Measurements from ENCODE around the gene ODAD3. TPM values are rescaled to one million over a fixed set of nuclear protein-coding genes. Genes with fewer than 3 reads are reported as not detected.
"Not testable (repeated sequence)": the region's sequence is repeated elsewhere in the genome, so short reads cannot be mapped to it uniquely, and the experiment has no call there.

Gene ODAD3
- total RNA-seq, 1 donor from 2014 or later = 4.3 TPM

GRCh38 chr19:11475861-11476260, 40.9 kb upstream of the ODAD3 start:
- intact Hi-C loops (cut with DNase I) = no loop called here

GRCh38 chr19:11475343-11475742, 40.4 kb upstream of the ODAD3 start:
- ATAC-seq; intact Hi-C loops (cut with DNase I): not testable (repeated sequence)

More at GRCh38 chr19:11475861-11476260, 40.9 kb upstream of the ODAD3 start:
- Histone ChIP-seq H3K36me3 (no peaks in the 10 kb centered on the region), H3K27me3 (ENCODE audit: low read depth) (peaks cover 17% of the 10 kb centered on the region), H3K9me3 (no peaks in the 10 kb centered on the region), H3K4me1 (peaks cover 17% of the 10 kb centered on the region), H3K4me3 (no peak overlapping the region), H3K27ac (no peak overlapping the region)
- no peak for TF ChIP-seq CTCF (IDR thresholded peaks at IDR 0.05)
- no peak for ATAC-seq
- no peak for DNase-seq

GRCh38 chr19:11473725-11474124, 38.8 kb upstream of the ODAD3 start:
- no peaks in the 10 kb centered on the region for H3K36me3 ChIP-seq
- intact Hi-C loops (cut with DNase I) = no loop called here
- no peaks in the 10 kb centered on the region for H3K27me3 ChIP-seq (ENCODE audit: low read depth)
- no peaks in the 10 kb centered on the region for H3K4me1 ChIP-seq
- DNase-seq (no peak), ATAC-seq (no peak)
- no peaks in the 10 kb centered on the region for H3K9me3 ChIP-seq
- no peak for TF ChIP-seq CTCF (IDR thresholded peaks at IDR 0.05)
- no peak overlapping the region for H3K4me3 ChIP-seq
- no peak overlapping the region for H3K27ac ChIP-seq

More at GRCh38 chr19:11475343-11475742, 40.4 kb upstream of the ODAD3 start:
- H3K36me3 ChIP-seq, H3K27ac ChIP-seq, DNase-seq, H3K9me3 ChIP-seq, H3K4me3 ChIP-seq: not testable (repeated sequence)
- Histone ChIP-seq H3K27me3 (ENCODE audit: low read depth) (peaks cover 12% of the 10 kb centered on the region), H3K4me1 (peaks cover 11% of the 10 kb centered on the region)

GRCh38 chr19:11468266-11468845, 33.4 kb upstream of the ODAD3 start:
- H3K9me3 ChIP-seq; H3K27ac ChIP-seq; H3K4me3 ChIP-seq; DNase-seq; ATAC-seq; H3K36me3 ChIP-seq; H3K4me1 ChIP-seq; H3K27me3 ChIP-seq (ENCODE audit: low read depth); intact Hi-C loops (cut with DNase I): not testable (repeated sequence)

GRCh38 chr19:11465600-11465999, 30.7 kb upstream of the ODAD3 start:
- no peak for DNase-seq
- Histone ChIP-seq H3K9me3 (no peaks in the 10 kb centered on the region), H3K27ac (no peak overlapping the region), H3K36me3 (no peaks in the 10 kb centered on the region), H3K27me3 (ENCODE audit: low read depth) (no peaks in the 10 kb centered on the region), H3K4me1 (no peaks in the 10 kb centered on the region), H3K4me3 (no peak overlapping the region)
- no peak for TF ChIP-seq CTCF (IDR thresholded peaks at IDR 0.05)
- intact Hi-C loops (cut with DNase I) = no loop called here
- ATAC-seq = no peak

- no peaks in the 10 kb centered on the region for H3K9me3 ChIP-seq
- no peak overlapping the region for H3K27ac ChIP-seq
- TF ChIP-seq CTCF (IDR thresholded peaks at IDR 0.05) = no peak
- peak in 1 of 2 donors; percentile 19 for ATAC-seq
- H3K36me3 ChIP-seq = no peaks in the 10 kb centered on the region
- peaks cover 4% of the 10 kb centered on the region for H3K27me3 ChIP-seq (ENCODE audit: low read depth)
- no peak overlapping the region for H3K4me3 ChIP-seq
- H3K4me1 ChIP-seq = no peaks in the 10 kb centered on the region
- DNase-seq = no peak
- intact Hi-C loops (cut with DNase I) = no loop called here
Measured at GRCh38 chr19:11464333-11465265, 29.7 kb upstream of the ODAD3 start.

Data from lower lobe of right lung (tissue), 2 donors.